Measurements from ENCODE around the gene SNX27. TPM values are rescaled to one million over a fixed set of nuclear protein-coding genes. Genes with fewer than 3 reads are reported as not detected.

Gene SNX27
- total RNA-seq, 2 experiments from 2014 or later: 13.2 to 13.3 TPM

DNA sequence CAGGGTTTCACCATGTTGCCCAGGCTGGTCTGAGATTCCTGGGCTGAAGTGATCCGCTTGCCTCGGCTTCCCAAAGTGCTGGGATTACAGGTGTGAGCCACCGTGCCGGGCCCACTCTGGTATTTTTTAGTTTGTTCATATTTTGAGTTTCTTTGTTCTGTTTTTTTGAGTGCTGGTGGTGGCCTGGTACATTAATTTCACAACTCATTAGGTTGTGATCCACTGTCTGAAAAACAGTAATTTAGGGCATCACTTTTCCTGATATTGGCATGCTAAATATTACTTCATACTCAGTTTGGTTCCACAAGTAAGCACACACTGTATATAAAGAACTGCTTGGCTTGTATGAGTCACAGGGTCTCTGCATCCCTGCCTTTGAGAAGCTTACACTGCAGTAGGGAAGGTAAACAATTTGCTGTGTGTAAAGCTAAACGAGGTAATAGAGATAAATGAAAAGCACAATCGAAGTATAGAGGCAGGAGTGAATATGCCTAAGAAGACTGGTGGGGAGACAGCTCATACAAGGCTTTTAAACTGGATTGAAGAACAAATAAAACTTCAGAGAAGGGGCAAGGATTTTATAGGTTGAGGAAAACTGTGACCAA, 7.7 kb downstream of the SNX27 start:
- peak overlapping the region; percentile 11 for H3K27ac Mint-ChIP-seq
- ATAC-seq (ENCODE audit: poor library complexity) (no peak), DNase-seq (no peak)
- intact Hi-C loops (cut with DNase I, micrococcal nuclease): loop anchor here in 1 of 2 experiments (5.0 kb wide), 1 partner anchor 38 kb away; no protein-coding TSS in a partner anchor
- H3K36me3 Mint-ChIP-seq (ENCODE audit: low read depth): peaks cover 6% of the 10 kb centered on the region
- Histone ChIP-seq H3K9me3 (ENCODE audit: control insufficient read depth in 1 of 2, insufficient read depth in 1 of 2, low read length in 2 of 2) (no peaks in the 10 kb centered on the region), H3K27me3 (ENCODE audit: control insufficient read depth in 1 of 2, insufficient read depth in 2 of 2, low read length in 2 of 2) (no peaks in the 10 kb centered on the region), H3K36me3 (ENCODE audit: insufficient read depth, low read length) (peaks cover 4% of the 10 kb centered on the region), H3K4me3 (ENCODE audit: low read length) (no peak overlapping the region), H3K27ac (ENCODE audit: low read depth in 1 of 2, low read length in 2 of 2) (no peak overlapping the region), H3K4me1 (ENCODE audit: insufficient read depth, low read length) (peaks cover 11% of the 10 kb centered on the region)
- H3K4me3 Mint-ChIP-seq: no peak overlapping the region
- H3K9me3 Mint-ChIP-seq: no peaks in the 10 kb centered on the region
- ChIA-PET CTCF (no interaction called here), POLR2A (interaction anchor here (1.1 kb wide), 1 partner anchor 220 kb away, joined by 3 read pairs; the partner anchor contains the start of gene PSMB4)
- peaks cover 58% of the 10 kb centered on the region for H3K4me1 Mint-ChIP-seq (ENCODE audit: low read depth)
- no peaks in the 10 kb centered on the region for H3K27me3 Mint-ChIP-seq
- TF ChIP-seq, protein P1, sequence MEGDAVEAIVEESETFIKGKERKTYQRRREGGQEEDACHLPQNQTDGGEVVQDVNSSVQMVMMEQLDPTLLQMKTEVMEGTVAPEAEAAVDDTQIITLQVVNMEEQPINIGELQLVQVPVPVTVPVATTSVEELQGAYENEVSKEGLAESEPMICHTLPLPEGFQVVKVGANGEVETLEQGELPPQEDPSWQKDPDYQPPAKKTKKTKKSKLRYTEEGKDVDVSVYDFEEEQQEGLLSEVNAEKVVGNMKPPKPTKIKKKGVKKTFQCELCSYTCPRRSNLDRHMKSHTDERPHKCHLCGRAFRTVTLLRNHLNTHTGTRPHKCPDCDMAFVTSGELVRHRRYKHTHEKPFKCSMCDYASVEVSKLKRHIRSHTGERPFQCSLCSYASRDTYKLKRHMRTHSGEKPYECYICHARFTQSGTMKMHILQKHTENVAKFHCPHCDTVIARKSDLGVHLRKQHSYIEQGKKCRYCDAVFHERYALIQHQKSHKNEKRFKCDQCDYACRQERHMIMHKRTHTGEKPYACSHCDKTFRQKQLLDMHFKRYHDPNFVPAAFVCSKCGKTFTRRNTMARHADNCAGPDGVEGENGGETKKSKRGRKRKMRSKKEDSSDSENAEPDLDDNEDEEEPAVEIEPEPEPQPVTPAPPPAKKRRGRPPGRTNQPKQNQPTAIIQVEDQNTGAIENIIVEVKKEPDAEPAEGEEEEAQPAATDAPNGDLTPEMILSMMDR (IDR thresholded peaks at IDR 0.05): no peak

DNA sequence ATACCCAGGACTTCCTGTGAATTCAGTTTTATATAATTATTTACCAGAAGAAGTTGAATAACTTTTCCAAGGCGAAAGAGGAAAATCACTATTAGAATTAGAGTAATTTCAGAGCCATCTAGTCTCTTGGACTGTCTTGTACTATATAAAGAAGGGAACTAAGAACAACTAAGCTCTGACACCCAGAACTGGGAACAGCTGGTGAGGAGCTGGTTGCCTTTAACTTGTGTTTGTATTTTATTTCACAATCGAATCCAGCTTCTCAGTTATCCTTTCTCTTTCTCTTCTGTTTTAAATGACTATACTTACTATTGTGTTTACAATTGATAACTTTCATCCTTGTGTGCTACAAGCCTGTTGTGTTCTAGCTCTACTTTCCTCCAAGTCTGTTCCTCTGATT, 8.4 kb downstream of the SNX27 start:
- Mint-ChIP-seq H3K27me3 (no peaks in the 10 kb centered on the region), H3K4me3 (no peak overlapping the region), H3K27ac (peak overlapping the region; percentile 11), H3K9me3 (no peaks in the 10 kb centered on the region), H3K36me3 (ENCODE audit: low read depth) (peaks cover 6% of the 10 kb centered on the region), H3K4me1 (ENCODE audit: low read depth) (peaks cover 51% of the 10 kb centered on the region)
- DNase-seq (no peak), ATAC-seq (ENCODE audit: poor library complexity) (no peak)
- Histone ChIP-seq H3K4me3 (ENCODE audit: low read length) (no peak overlapping the region), H3K4me1 (ENCODE audit: insufficient read depth, low read length) (peaks cover 9% of the 10 kb centered on the region), H3K27me3 (ENCODE audit: control insufficient read depth in 1 of 2, insufficient read depth in 2 of 2, low read length in 2 of 2) (no peaks in the 10 kb centered on the region), H3K36me3 (ENCODE audit: insufficient read depth, low read length) (peaks cover under 1% of the 10 kb centered on the region), H3K9me3 (ENCODE audit: control insufficient read depth in 1 of 2, insufficient read depth in 1 of 2, low read length in 2 of 2) (no peaks in the 10 kb centered on the region), H3K27ac (ENCODE audit: low read depth in 1 of 2, low read length in 2 of 2) (no peak overlapping the region)
- CTCF ChIA-PET: interaction anchor here (1.4 kb wide), 1 partner anchor 176 kb away, joined by 3 read pairs; no protein-coding TSS in a partner anchor
- intact Hi-C loops (cut with DNase I, micrococcal nuclease): loop anchor here in 1 of 2 experiments (5.0 kb wide), 1 partner anchor 37 kb away; no protein-coding TSS in a partner anchor
- POLR2A ChIA-PET: interaction anchor here (1.1 to 1.2 kb wide), 2 partner anchors 8 to 221 kb away, joined by 3 to 5 read pairs; partner anchors contain the start of gene PSMB4
- TF ChIP-seq, protein P1 (IDR thresholded peaks at IDR 0.05): no peak

DNA sequence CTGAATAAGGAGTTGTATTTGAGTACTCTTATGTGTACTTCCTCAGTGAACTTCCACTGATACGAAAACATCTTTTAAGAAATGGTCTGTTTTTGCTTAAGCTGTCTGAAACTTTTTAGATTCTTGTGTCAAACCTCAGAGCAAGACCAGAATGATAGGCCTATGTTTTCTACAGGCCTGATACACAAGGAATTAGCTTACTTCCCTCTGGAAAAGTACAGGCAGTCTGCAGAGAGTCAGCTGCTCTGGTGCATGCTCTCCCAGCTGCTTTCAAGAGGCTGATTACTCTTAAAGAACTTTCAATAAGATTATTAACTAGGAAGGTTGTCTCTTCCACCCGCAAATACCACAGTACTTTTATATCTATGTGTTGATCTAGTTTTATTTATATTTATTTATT, 9.5 kb downstream of the SNX27 start:
- intact Hi-C loops (cut with DNase I, micrococcal nuclease): loop anchor here in 1 of 2 experiments (5.0 kb wide), 1 partner anchor 36 kb away; no protein-coding TSS in a partner anchor
- H3K27ac Mint-ChIP-seq: peak overlapping the region; percentile 7
- Histone ChIP-seq H3K27ac (ENCODE audit: low read depth in 1 of 2, low read length in 2 of 2) (no peak overlapping the region), H3K4me3 (ENCODE audit: low read length) (no peak overlapping the region), H3K36me3 (ENCODE audit: insufficient read depth, low read length) (no peaks in the 10 kb centered on the region), H3K27me3 (ENCODE audit: control insufficient read depth in 1 of 2, insufficient read depth in 2 of 2, low read length in 2 of 2) (no peaks in the 10 kb centered on the region), H3K9me3 (ENCODE audit: control insufficient read depth in 1 of 2, insufficient read depth in 1 of 2, low read length in 2 of 2) (no peaks in the 10 kb centered on the region), H3K4me1 (ENCODE audit: insufficient read depth, low read length) (peaks cover 9% of the 10 kb centered on the region)
- H3K9me3 Mint-ChIP-seq: no peaks in the 10 kb centered on the region
- no peaks in the 10 kb centered on the region for H3K27me3 Mint-ChIP-seq
- no peak overlapping the region for H3K4me3 Mint-ChIP-seq
- ChIA-PET CTCF (interaction anchor here (1.4 kb wide), 1 partner anchor 177 kb away, joined by 3 read pairs; no protein-coding TSS in a partner anchor), POLR2A (interaction anchor here (0.6 to 1.2 kb wide), 2 partner anchors 9 to 28 kb away, joined by 3 to 5 read pairs; no protein-coding TSS in a partner anchor)
- peaks cover 6% of the 10 kb centered on the region for H3K36me3 Mint-ChIP-seq (ENCODE audit: low read depth)
- H3K4me1 Mint-ChIP-seq (ENCODE audit: low read depth): peaks cover 40% of the 10 kb centered on the region
- DNase-seq (no peak), ATAC-seq (ENCODE audit: poor library complexity) (no peak)
- TF ChIP-seq, protein P1 (IDR thresholded peaks at IDR 0.05): no peak

Measured in CD4-positive, alpha-beta T cell (primary cell).